Activated naive CD4-positive, alpha-beta T cell treated with anti-CD3 and anti-CD28 coated beads, Interleukin-2, amount 50 U/mL, for 16 hours (primary cell): ENCODE measurements around the gene OPCML.

Experiments used
- DNase-seq: peaks from one replicate; pipeline ENCODE4 v3.0.0-alpha.2; 2020

OPCML gene

DNA sequence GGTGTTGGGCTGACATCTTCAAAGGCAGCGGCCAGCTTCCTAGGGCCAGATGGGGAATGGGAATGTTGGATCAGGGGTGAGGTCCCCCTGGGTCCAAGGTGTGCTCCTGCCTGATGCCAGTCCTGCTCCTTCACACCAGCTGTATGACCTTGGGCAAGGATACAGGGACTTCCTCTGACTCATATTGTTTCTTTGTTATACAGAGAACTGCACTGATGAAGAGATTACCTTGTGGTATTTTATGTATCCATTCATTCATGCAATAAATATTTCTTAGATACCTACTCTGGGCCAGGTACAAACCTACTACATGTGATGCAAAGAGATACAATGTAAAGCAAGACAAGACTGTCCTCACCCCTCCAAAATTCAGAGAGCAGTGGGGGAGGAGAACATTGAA is 3.9 kb upstream of the OPCML start:
- DNase-seq, result no peak

DNA sequence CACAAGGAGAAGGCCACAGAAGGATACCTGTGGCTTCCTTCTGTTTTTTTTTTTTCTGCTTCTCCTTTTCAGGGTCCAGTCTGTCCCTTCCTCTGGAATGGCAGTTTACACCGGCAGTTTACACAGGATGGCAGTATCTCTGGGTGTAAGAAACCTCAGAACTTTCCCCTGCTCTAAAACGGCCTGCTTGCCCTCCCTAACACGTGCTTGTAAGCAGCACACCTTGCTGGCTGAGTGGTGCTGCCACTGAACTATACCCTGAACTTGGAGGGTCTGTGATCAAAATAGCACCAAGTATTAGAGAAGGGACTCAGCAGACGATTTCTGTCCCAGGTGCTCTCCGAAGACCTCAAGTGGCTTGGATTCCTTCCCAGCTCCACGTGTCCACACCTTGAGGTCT is 904 bp upstream of the OPCML start:
- no peak for DNase-seq

DNA sequence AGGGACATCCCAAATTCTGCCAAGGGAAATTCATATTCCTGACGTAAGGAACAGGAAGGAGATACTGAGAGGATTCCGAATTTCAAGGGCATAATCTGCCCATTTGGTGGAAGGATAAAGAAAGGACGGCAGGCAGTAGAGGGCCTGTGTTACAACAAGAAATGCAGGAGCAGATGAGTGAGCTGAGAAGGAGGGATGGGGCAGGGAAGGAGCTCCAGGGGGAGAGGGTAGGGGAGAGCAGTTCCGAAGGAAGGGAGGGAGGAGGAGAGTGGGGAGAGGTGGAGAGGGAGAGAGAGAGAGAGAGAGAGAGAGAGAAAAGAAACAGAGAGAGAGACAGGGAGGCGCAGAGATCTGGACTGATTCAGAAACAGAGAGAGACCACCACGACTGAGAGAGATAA is 843 bp downstream of the OPCML start:
- no peak for DNase-seq

DNA sequence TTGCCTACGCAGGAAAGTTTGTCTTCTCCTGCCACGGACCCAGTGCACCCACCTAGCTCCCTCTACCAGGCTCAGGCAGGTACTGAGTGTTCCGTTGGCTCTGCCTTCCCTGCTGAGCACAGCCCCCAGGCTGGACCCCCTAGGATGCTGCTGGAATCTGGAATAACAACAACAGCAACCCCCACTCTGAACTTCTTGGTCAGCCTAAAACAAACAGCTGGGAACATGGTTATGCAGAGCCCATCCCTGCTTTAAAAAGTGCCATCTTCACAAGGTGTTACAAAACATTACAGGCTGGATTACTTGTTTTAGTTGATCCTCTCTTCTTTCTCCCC is 1.8 kb downstream of the OPCML start:
- DNase-seq, result no peak

DNA sequence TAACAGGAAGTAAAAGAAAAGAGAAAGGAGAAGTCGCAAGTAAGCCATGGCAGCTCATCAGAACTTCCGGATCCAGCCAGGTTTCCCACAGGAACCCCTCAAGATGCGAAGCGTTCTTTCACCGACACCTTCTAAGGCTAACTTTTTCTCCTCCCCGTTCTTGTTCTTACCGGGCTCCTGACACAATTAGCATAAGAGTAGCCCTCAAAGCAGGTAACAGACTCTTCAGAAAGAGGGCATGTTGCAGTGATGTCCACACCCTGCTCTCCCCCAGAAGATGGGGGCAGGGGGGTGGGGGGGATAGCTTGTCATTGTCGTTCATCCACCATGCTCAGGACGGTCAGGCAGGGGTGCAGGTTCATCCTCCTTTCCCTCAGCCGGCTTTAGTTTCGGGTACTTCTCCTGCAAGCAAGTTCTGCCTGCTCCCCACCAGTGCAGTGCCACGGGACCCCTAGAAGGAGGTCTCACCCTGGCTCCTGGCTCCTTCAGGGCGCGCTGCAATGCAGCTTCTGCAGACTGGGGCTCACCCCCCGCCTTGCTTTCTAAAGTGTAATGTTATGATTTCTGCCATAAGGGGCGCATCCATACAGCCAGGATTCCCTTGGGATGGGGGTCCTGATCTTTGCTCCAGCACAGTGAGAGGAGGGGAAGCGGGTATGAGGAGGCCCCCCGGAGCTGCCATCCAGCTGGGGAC is 2.3 kb downstream of the OPCML start:
- no peak for DNase-seq

GRCh38 chr11:133526790-133527189 is 5.5 kb downstream of the OPCML start:
- no peak for DNase-seq

GRCh38 chr11:133525976-133526375 is 6.3 kb downstream of the OPCML start:
- DNase-seq, result no peak

DNA sequence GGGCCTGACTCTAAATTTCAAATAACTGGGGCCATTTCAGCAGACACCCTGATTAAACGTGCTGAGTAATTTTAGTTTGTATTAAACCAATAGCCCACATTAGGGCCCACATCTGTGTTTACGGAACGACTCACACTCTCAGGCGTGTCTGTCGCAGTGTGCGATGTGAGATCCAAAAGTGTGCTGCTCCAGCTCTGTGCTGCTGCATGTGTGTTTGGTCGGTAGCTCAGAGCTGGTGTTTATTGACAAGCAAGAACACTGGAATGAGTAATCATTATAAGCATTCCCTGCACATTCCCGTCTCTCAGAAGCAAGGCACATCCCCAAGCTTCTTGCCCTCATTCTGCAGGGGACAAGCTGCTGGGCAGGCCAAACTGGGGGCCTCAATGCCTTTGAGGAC is 7.8 kb downstream of the OPCML start:
- DNase-seq, result no peak

DNA sequence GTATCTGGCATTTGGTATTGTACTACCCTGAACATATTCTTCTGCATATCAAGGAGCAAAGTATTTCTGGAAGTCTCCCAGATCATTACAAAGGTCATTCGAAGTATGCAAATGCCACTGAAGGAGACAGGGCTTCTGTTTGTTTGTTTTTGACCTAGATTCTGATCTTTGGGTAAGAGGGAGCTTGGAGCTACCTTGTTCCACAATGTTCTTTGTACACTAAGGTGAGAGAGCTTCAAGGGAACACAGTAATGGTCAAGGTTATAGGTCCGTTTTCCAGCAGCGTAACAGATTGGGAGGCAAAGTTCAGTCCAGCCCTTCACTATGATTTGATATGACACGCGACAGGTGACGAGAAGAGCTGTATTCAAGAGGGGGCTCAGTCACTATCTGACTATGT is 10.0 kb downstream of the OPCML start:
- no peak for DNase-seq

DNA sequence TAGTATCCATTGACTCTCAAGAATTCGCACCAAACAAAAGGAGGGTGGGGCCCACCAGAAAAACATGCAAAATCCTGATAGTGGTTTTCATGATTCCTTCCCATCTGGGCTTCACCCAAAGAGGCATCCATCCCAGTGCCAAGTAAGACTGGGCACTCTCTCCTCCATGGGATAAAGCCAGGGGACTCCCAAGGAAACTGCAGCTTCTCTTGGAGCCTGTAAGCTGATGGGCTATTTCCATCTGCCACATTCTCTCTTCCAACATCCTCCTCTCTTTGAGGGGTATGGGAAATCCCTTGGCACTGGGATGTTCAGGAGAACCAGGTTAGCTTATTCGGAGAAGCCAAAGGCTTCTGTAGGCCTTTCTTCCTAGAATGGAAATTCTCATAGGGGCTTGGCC is 10.8 kb downstream of the OPCML start:
- no peak for DNase-seq

- no peak for DNase-seq
Observed at GRCh38 chr11:133520707-133521106, 11.6 kb downstream of the OPCML start.

GRCh38 chr11:133519560-133519959 is 12.7 kb downstream of the OPCML start:
- no peak for DNase-seq

DNA sequence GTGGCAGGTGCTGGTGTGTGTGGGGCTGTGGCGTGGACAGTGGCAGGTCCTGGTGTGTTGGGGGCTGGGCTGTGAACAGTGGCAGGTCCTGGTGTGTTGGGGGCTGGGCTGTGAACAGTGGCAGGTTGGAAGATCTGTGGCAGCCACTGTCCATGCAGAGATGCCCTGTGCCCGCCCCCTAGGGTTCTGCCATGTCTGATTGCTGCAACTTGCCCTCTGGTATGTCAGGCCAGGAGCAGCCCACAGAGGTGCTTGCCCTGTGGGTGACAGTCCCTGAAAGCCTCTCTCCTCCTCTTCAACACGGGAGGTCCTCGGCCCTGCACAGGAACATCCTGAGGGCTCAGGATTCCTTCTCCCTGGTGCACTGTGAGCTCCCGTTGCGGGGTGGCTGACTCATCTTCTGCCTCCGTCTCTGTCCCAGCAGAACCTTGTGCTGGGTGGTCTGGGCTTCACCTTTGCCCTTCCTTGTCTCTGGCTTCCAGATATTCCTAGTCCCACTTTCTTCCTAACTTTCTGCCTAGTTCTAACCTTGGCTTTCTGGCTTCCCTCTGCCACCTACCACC is 13.5 kb downstream of the OPCML start:
- DNase-seq, result no peak

DNA sequence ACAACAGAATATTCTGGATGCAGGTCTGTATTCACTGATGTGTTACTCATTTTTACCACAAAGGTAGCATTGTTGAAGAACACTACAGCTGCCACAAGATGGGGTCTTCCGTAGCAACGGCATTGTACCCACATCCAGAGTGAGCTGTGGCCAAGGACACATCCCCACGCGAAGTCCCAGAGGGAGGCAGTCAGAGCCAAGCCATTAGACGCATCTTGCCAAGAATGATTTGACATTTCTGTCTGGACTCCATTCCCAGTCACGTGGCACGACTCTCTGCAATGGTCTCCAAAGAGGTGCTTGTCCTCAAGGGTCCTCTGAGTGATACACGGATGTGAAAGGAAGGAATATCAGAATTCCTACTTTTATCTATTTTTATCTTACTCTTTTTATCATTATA is 15.5 kb downstream of the OPCML start:
- DNase-seq, result no peak

DNA sequence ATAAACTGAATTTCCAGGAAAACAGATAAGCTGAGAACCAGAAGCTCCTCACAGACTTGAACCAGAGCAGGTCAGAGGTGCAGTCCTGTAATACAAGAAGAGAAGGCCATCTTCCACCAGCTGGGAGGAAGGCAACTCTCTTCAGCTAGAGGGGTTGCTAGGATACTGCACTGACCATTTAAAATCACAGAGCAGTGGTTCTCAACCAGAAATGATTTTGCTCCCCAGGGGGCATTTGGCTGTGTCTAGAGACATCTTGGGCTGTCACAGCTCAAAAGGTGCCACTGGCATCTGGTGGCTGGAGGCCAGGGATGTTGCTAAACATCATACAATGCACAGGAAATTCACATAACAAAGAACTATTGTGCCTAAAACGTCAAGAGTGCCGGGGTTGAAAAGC is 17.2 kb downstream of the OPCML start:
- DNase-seq, result no peak

DNA sequence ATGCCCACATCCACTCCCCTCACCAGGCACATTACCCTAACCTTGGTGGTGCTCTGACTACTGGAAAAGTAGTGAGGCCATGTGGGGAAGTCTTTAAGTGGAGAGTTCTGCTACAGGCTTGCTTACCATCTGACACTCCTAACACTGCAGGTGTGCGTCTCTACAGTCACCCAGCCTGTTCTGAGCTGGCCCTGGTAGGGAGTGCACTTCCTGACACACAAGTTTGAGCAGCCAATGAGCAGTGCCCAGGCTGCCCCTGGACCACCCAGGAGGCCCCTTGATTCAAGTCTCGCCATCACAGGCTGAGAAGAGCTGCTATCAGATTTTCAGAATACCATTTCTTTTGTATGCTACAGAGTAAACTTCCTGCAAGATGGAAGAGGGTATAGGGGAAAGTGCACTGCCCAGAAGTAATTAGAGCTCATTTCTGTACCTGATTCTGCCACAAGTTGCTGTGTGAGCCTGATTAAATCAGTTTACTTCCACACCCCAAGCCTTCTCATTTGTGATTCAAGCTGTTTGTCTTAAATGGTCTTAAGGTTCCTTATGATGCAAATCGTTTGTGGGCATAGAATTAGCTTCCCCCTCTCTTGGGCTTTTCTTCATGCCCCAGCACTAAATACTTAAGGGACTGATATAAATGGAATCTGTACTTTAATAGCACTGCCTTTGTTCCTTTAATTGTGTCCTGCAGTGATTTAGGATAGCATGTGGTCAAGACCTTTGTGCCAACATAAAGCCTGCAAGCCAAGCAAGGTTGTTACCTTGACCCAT is 22.2 kb downstream of the OPCML start:
- DNase-seq, result no peak

- DNase-seq, result no peak
Observed at GRCh38 chr11:133508468-133508867, 23.8 kb downstream of the OPCML start.

- DNase-seq, result no peak
Observed at GRCh38 chr11:133507185-133507584, 25.1 kb downstream of the OPCML start.

DNA sequence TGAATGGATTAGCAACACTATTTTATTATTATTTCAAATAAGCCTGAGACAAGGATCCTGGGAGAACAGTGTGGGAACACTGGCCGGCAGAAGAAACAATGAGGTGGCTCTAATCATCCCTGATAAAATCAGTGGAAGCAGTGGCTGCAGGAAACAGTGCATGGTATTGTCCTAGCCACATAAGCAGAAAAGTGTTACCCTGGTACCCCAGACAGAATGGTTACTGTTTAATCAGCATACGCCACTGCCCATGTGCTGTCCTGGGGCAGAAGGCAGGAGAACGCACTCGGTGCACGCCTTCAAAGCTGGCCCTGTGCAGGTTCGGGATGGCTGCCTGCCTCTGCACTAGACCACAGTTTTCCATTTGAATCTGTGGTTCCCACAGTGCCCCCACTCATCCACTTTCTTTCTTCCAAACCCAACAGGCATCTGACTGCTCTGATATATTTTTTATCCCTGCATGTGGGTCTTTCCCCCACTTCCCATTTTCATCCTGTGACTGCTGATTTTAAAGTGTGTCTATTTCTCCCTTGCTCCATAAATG is 25.7 kb downstream of the OPCML start:
- DNase-seq, result no peak

DNA sequence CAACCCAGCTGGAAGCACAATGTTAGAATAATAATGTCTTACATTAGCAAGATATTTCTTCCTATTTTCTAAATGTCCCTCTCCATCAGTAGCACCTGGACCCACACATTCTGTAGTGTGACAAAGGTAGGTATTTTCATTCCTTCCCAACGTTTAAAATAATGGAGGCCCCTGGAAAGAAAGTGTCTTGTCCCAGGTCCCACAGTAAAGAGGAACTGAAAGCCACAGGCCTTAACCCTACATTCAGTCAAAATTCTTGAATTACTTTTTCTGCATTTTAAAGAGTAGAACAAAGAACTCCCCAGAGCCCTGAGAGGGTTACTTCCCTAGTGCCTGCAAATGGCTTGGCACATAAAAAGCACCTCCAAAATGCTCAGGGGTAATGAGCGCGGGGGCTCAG is 26.3 kb downstream of the OPCML start:
- DNase-seq, result no peak

DNA sequence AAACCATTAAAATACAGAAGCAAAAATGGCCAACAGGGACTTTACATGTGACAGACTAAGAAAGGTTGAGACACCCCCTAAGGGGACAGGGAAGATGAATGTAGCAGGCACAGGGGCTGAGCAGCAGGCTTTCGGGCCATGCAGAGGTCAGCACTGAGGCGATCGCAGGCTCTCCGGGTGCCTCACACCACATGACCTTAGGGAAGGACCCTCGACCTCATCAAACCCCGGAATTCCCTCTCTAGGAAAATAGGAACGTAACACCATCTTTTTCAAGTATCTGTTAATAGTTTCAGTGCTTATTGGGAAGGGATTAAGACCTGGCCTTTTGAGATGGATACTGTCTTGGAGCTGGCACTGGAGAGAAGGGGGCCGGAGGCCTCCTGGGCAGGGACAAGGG is 27.4 kb downstream of the OPCML start:
- no peak for DNase-seq

DNA sequence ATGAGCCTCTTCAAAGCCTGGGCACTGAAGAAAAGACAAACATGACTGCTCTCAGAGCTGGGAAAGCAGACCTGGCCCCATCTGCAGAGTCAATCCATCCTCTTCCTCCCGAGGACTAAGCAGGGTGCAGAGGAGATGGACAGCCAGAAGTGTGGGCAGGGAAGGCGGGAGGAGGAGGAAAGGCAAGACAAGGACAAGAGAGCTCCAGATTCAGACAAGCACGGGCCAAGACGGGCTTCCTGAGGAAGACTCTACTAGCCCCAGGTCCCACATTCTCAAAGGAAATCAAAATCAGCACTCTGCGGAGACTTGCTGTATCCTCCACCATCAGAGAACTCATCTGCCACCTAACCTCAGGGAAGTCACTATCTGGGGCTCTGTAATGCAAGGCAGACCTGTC is 28.5 kb downstream of the OPCML start:
- no peak for DNase-seq

DNA sequence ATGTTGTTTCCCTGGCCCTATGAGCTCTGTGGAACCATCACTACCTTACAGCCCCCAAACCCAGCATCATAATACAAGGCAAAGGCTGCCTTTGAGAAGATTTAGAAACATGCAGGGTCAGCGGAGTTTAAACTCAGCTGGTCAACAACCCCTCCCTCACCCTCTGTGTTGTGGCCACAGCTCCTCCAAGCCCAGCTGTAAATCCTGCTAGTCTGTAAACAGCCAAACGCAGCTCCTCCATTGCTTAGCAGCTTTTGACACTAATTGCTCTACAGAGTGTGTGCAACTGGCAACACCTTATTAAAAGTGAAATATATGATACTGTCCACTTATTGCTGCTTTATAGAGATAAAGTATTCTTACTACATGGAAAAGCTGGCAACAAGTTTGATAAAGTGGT is 29.1 kb downstream of the OPCML start:
- DNase-seq, result no peak
